ENCODE measurements around the gene CHD9NB.
"Not testable (repeated sequence)": the region's sequence is repeated elsewhere in the genome, so short reads cannot be mapped to it uniquely, and the experiment has no call there.

Gene CHD9NB

GRCh38 chr16:53078247-53078646, 25.6 kb upstream of the CHD9NB start:
- no peak overlapping the region for H3K4me3 ChIP-seq (replicated peaks in 1 of 2; ENCODE audit: low read depth in 2 of 2, low read length in 2 of 2)
- no peak for TF ChIP-seq CTCF (IDR thresholded peaks at IDR 0.05; ENCODE audit: low read depth, low read length)
- DNase-seq (ENCODE audit: low read depth in 2 of 2) = no peak

GRCh38 chr16:53075461-53075860, 22.8 kb upstream of the CHD9NB start:
- DNase-seq (ENCODE audit: low read depth in 2 of 2); H3K4me3 ChIP-seq (replicated peaks in 1 of 2; ENCODE audit: low read depth in 2 of 2, low read length in 2 of 2): not testable (repeated sequence)

GRCh38 chr16:53074296-53074695, 21.6 kb upstream of the CHD9NB start:
- DNase-seq (ENCODE audit: low read depth in 2 of 2); H3K4me3 ChIP-seq (replicated peaks in 1 of 2; ENCODE audit: low read depth in 2 of 2, low read length in 2 of 2): not testable (repeated sequence)

- no peak for DNase-seq (ENCODE audit: low read depth in 2 of 2)
- TF ChIP-seq CTCF (IDR thresholded peaks at IDR 0.05; ENCODE audit: low read depth, low read length) = no peak
- no peak overlapping the region for H3K4me3 ChIP-seq (replicated peaks in 1 of 2; ENCODE audit: low read depth in 2 of 2, low read length in 2 of 2)
These were observed 20.3 kb upstream of the CHD9NB start for GRCh38 chr16:53073022-53073421.

- H3K4me3 ChIP-seq (replicated peaks in 1 of 2; ENCODE audit: low read depth in 2 of 2, low read length in 2 of 2) = no peak overlapping the region
- no peak for TF ChIP-seq CTCF (IDR thresholded peaks at IDR 0.05; ENCODE audit: low read depth, low read length)
- DNase-seq (ENCODE audit: low read depth in 2 of 2) = peak; percentile 43 to 87
These were observed 19.1 kb upstream of the CHD9NB start for GRCh38 chr16:53071748-53072301.

- TF ChIP-seq CTCF (IDR thresholded peaks at IDR 0.05; ENCODE audit: low read depth, low read length) = no peak
- DNase-seq (ENCODE audit: low read depth in 2 of 2) = no peak
- H3K4me3 ChIP-seq (replicated peaks in 1 of 2; ENCODE audit: low read depth in 2 of 2, low read length in 2 of 2) = no peak overlapping the region
These were observed 17.1 kb upstream of the CHD9NB start for GRCh38 chr16:53069772-53070171.

GRCh38 chr16:53068423-53068833, 15.7 kb upstream of the CHD9NB start:
- no peak for TF ChIP-seq CTCF (IDR thresholded peaks at IDR 0.05; ENCODE audit: low read depth, low read length)
- DNase-seq (ENCODE audit: low read depth in 2 of 2) = no peak
- no peak overlapping the region for H3K4me3 ChIP-seq (replicated peaks in 1 of 2; ENCODE audit: low read depth in 2 of 2, low read length in 2 of 2)

- DNase-seq (ENCODE audit: low read depth in 2 of 2) = no peak
- TF ChIP-seq CTCF (IDR thresholded peaks at IDR 0.05; ENCODE audit: low read depth, low read length) = no peak
- no peak overlapping the region for H3K4me3 ChIP-seq (replicated peaks in 1 of 2; ENCODE audit: low read depth in 2 of 2, low read length in 2 of 2)
These were observed 15.0 kb upstream of the CHD9NB start for GRCh38 chr16:53067675-53068074.
